ENCODE results near the gene PTPN14.
"Not testable (repeated sequence)": the region's sequence is repeated elsewhere in the genome, so short reads cannot be mapped to it uniquely, and the experiment has no call there.

The PTPN14 gene

GRCh38 chr1:214422137-214422671 lies 129.2 kb downstream of the PTPN14 start:
- DNase-seq, result no peak

GRCh38 chr1:214420833-214421232 lies 130.6 kb downstream of the PTPN14 start:
- DNase-seq, result no peak

- no peak for DNase-seq
Measured at GRCh38 chr1:214420341-214420740, 131.1 kb downstream of the PTPN14 start.

- DNase-seq, result no peak
Measured at GRCh38 chr1:214419650-214420049, 131.8 kb downstream of the PTPN14 start.

- DNase-seq, result no peak
Measured at GRCh38 chr1:214418391-214418790, 133.0 kb downstream of the PTPN14 start.

- no peak for DNase-seq
Measured at GRCh38 chr1:214417545-214418210, 133.7 kb downstream of the PTPN14 start.

- DNase-seq, result no peak
Measured at GRCh38 chr1:214416858-214417257, 134.5 kb downstream of the PTPN14 start.

- DNase-seq, result no peak
Measured at GRCh38 chr1:214416417-214416816, 135.0 kb downstream of the PTPN14 start.

GRCh38 chr1:214415131-214415530 lies 136.3 kb downstream of the PTPN14 start:
- no peak for DNase-seq

- no peak for DNase-seq
Measured at GRCh38 chr1:214414691-214415090, 136.7 kb downstream of the PTPN14 start.

- no peak for DNase-seq
Measured at GRCh38 chr1:214413315-214413714, 138.1 kb downstream of the PTPN14 start.

GRCh38 chr1:214404571-214405213 lies 146.7 kb downstream of the PTPN14 start:
- DNase-seq, result no peak

GRCh38 chr1:214404154-214404553 lies 147.2 kb downstream of the PTPN14 start:
- DNase-seq, result no peak

GRCh38 chr1:214403431-214403830 lies 148.0 kb downstream of the PTPN14 start:
- no peak for DNase-seq

GRCh38 chr1:214402613-214403083 lies 148.8 kb downstream of the PTPN14 start:
- no peak for DNase-seq

- no peak for DNase-seq
Measured at GRCh38 chr1:214401666-214402065, 149.7 kb downstream of the PTPN14 start.

GRCh38 chr1:214400131-214400530 lies 151.3 kb downstream of the PTPN14 start:
- DNase-seq, result no peak

- DNase-seq, result no peak
Measured at GRCh38 chr1:214398490-214398889, 152.9 kb downstream of the PTPN14 start.

- DNase-seq, result no peak
Measured at GRCh38 chr1:214397497-214397896, 153.9 kb downstream of the PTPN14 start.

GRCh38 chr1:214396330-214396729 lies 155.1 kb downstream of the PTPN14 start:
- no peak for DNase-seq

- not testable (repeated sequence) for DNase-seq
Measured at GRCh38 chr1:214394569-214394968, 156.8 kb downstream of the PTPN14 start.

GRCh38 chr1:214393086-214393485 lies 158.3 kb downstream of the PTPN14 start:
- DNase-seq, result no peak

- no peak for DNase-seq
Measured at GRCh38 chr1:214391873-214392645, 159.3 kb downstream of the PTPN14 start.

Data from central memory CD4-positive, alpha-beta T cell (primary cell).